GM21526 (cell line): ENCODE results near the gene TALDO1.

ENCODE experiments used
- ATAC-seq: cut with Tn5 transposase; IDR thresholded peaks from one replicate; pipeline ENCODE4 v1.9.1; 2021; ENCODE audit warnings: moderate library complexity; ENCODE audit not compliant: unreplicated experiment, low FRiP score

Gene TALDO1

DNA sequence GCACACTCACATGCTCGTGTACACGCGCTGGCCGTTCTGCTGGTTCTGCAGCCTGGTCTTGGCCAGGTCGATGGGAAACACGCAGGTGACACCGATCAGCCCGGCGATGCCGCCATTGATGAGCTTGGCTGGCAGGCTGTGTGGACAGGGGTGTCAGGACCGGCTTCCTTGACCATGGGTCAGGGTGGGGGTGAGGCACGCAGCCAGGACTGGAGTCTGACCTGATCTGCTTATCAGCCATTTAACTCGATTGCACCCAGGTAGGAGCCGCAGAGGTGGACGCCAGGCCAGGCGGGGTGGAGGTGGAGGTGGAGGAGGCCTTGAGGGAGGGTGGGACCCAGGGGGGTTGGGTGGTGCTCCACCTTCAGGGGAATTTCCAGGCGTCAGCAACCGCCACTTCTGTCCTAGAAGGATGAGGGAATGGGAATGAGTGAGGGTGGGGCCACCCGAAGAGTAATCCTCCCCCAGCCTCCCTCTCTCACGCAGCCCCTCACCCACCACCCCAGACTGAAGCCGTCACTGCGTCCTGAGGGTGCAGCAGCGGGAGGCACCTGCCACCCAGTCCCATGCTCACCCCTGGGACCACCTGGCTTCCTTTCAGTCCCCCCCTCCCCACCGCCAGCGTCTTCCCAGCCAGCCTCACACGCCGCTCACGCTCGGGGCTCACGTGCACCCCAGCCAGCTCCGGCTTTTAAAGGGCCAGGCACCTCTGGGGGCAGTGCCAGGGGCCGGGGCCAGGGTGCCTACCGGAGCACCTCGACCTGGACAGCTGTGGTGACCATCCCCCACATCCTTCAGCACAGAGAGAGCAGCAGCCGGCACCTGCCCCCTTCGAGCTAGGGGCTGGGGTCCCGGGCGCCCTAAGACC is 47.7 kb downstream of the TALDO1 start:
- ATAC-seq, result no peak

DNA sequence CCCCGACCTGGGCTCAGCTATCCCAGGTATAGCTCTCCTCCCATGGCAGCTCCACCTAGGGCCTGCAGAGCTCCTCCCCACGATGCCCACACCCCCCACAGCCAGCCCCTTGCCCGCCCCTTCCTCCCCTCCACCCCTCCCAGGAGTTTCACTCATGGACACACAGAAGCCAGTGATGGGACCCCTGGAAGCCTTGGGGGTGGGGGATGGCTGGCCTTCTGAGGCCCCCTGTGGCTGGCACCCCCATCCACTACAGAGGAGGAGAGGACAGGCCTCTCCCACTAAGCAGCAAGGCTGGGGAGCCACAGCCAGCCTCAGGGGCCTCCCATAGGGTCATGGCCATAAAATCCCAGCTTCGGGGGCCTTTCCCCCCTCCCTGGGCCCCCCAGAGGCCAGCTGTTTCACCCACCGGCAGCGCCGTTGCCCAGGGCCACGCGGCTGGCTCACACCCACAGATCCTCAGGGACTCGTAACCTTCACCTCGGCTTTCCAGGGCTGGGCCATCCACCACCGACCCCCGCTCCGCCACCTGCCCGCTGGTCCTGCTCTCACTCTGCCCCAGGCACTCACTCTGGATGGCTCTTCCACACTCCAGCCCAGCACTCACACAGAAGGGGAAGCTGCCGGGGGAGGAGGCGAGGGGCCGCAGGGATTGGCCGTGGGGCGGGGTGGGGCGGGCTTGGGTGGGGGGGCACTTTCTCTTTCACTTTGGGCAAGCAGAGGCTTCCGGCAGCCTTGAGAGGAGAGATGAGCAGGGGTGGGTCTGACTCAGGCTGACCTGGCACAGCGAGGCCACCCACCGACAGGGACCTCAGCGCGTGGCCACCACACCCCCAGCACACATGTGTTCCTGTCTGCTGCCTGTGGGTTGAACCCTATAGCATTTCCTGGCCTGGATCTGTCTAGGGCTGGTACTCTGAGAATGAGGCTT is 48.6 kb downstream of the TALDO1 start:
- ATAC-seq, result no peak

DNA sequence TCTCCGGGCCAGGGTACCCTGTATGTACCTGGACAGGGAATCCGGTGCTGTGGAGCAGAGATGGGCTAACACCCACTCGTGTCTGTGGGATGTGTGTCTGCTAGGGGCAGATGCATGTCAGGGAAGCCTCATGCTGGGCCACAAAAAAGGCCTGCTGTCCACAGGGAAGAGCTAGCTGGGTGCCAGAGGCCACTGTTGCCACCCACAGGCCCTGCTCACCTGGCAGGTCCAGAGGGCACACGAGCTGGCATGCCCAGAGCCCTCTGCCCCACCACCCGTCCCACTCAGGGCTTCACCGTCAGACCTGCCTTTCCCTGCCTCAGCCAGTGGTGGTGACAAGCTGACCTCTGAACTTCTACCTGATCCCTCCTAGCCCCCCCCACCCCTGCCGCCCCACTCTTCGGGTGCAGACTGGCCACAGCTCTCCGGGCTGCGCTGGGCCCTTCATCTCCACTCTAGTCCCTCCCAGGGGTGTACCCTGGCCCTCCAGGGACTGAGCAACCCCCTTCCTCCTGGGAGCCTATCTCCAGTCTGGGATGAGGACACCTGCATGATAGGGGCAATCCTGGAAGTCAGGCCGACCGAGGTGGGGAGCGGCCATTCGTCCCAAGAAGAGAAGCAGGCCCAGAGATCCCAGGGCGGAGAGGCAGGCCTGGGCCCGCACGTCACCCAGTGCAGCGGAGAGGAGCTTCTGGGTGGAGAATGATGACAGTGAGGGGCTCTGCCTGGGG is 49.5 kb downstream of the TALDO1 start:
- ATAC-seq, result no peak

DNA sequence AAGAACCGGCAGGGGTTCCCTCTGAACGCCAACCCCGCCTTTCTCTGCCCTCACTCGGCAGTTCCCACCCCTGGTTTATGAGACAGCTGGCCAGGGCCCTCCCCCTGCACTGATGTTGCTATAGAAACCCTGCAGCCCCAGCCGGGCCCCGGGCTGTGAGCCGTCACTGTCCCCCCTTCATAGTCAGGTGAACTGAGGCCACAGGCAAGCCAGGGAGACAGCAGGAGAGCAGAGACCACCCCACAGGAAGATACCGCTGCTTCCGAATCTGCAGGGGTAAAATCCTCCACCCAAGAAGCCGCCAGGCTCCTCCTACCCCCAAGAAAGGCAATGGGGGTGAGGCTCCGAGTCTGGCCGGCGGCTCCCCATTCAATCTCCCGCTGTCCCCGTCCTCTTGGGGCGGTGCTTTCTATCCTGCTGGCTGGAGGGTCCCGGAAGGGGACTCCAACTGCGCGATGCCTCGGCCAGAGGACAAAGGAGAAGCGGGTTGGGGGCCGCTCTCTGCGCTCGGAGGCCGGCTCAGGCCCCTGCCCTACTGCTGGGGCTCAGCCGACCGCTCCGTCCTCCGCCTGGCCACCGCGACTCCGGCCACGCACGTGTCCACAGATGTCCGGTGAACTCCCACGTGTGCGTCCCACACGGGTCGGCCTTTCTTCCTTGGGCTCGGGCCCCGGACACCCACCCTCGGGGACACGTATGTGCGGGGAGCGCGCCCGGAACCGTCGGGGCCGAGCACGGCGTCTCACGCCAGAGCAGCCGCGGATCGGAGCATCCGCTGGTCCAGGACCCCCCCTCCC is 50.2 kb downstream of the TALDO1 start:
- ATAC-seq, result peak; percentile 36

DNA sequence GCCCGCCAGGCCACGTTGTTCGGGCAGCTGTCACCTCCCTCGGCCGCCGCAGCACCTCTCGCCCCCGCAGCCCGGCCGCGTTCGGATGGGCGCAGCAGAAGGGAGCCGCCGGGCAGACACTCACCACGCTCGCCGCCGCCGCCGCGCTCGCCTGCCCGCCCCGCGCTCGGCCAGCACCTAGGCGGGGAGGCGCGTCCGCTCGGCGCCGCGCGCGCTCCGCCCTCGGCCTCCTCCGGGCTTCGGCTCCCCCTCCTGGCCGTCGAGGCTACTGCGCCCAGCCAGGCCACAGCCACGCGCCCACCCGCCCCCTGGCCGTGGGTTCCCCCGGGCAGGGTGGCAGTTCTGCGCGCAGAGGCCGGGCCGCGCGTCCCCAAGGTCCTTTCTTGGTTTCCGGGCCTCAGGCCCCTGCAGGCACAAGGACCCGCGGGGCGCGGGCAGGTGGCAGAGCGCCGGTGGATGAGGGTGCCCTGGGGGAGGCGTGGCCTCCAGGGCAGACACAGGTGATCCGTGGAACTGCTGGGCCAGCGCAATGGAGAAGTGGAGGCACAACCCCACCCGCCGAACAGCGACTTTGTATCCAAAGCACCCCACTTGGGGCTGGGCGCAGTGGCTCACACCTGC is 50.9 kb downstream of the TALDO1 start, which contains the start of gene SLC25A22:
Gene SLC25A22, minus strand, starts transcription at position 189 of the 621 bp plus-strand sequence. CDS start 3,275 bp downstream, outside the sequence.
- peak; percentile 55 for ATAC-seq

DNA sequence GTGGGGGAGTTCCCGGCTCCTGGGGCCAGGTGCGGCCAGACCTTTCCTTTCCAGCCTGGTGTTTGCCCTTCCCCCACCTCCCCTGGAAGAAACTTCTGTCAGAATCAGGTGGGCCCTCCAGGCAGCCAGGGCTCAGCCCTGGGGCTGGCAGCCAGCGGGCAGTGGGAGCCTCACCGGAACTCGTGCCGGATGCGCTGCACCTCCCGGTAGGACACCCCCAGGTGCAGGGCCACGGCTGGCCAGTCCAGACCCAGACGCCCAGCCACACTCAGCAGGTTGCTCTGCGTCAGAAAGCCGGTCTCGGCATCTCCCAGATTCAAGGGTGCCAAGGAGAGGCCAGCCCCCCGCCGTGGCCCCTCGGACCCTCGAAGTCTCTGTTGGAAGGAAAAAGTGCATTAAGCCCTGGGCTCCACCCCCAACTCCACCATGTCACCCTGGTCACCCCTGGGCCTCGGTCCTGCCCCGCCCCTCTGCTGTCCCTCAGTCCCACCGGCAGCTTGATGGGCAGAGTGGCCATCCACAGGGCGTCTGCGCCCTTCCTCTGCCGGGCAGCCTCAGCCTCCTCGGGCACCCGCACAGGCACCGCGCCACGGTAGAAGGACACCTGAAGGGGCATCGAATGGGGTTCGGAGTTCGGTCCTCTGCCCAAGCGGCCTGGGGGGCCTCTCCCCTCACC is 52.5 kb downstream of the TALDO1 start:
- ATAC-seq, result no peak

DNA sequence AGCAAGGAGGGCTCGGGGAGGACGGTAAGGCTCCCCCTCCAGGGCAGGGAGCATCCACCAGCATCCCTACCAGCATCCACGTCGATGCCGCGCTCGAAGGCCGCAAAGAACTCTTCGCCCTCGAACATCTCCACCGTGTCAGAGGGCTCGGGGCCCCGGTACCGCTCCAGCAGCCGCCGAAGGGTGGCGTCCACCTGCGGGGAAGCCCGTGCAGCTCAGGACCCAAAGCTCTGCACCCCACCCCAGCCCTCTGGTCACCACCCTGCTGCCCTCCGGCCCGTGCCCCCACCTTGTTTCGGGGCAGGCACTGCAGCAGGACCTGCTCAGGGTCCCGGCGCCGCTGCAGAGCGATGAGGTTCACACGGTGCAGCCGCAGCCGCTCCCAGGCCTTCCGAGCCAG is 53.2 kb downstream of the TALDO1 start:
- no peak for ATAC-seq

DNA sequence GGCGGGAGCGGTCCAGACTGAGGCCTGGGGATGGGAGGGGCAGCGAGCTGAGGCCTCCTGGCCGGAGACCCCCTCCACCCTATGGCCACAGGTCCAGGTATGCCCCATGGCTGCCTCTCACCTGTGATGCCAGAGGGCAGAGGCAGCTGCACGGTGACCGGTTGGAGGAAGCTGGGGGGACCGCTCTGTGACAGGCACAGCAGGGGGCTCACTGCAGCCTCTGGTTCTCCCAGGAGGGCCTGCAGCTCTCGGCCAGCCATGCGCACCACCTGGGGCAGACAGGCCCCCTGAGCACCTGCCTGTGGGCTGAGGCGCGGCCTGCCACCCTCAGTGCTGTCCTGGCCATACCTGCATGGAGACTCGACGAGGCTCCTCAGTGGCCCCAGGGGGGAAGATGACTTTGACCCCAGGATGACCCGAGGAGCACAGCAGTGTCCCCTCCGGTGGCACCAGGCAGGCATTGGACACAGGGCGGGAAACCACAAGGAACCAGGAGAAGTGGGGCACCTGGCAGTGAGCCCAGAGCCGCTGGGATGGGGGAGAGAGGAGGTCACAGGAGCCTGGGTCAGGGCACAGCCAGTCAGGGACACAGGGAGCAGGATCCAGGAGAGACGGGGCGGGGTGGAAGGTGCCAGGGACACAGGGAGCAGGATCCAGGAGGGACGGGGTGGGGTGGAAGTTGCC is 54.0 kb downstream of the TALDO1 start:
- ATAC-seq, result no peak

DNA sequence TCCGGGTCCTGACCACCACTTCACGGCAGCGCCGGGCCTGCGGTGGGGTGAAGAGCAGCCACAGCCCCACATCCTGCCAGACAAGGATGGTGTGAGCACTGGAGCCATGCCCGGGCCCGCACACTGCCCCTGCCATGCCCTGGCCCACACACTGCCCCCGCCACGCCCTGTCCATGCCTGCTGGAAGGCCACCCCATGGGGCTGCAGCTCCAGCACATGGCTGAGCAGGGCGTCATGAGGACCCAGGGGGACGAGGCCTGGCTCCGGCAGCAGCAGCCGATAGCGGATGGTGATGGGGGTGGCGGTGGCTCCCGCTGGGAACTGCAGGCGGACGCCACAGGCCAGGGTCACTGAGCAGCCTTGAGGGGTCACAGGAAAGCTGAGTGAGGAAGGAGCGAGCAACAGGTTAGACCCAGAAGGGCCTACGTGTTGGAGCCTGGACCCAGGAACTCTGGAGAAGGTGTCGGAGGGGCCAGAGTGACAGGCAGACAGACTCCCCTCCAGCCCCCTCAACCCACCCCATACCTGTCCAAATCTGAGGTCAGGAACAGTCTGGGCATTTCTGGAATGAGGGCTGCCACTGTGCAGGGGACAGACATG is 54.9 kb downstream of the TALDO1 start:
- no peak for ATAC-seq

DNA sequence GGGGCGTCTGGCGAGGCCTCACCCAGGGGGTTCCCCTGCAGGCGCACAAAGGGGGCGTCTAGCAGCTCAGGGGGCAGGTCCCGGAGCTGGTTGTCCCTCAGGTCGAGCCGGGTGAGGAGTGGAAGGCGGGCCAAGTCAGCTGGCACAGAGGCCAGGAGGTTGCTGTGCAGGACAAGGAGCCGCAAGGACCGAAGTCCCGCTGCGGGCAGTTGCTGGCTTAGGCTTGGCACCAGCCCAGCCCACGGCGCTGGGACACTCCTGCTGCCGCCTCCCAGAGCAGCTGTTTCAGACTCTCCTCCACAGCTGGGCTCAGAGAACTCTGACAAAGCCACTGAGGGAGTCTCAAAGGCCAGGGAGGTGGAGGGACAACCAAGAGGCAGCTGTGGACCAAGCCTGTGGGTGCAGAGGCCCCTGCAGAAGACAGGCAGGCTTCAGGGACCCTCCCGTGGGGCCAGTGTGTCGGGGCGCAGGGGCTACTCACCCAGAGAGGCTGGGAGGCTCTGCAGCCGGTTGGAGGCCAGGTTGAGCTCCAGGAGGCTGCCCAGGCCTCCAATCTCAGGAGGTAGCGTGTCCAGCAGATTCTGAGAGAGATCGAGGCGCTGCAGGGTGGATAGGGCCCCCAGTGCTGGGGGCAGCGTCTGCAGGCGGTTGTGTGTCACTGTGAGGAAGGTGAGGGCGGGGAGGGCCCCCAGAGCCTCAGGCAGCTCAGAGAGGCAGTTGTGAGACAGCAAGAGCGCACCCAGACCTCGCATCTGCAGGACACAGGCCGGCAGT is 55.6 kb downstream of the TALDO1 start:
- ATAC-seq, result no peak

DNA sequence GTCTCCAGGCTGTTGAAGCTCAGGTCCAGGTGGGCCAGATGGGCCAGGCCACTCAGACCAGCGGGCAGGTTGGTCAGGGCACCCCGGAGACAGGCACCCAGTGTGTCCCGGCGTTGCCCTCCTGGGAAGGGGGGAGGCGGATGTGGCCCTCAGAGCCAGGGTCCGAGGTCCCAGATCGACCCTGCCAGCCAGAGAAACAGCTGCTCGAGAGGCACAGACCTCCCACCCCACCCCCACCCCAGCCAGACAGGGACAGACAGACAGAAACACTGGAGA is 56.1 kb downstream of the TALDO1 start:
- ATAC-seq, result no peak

DNA sequence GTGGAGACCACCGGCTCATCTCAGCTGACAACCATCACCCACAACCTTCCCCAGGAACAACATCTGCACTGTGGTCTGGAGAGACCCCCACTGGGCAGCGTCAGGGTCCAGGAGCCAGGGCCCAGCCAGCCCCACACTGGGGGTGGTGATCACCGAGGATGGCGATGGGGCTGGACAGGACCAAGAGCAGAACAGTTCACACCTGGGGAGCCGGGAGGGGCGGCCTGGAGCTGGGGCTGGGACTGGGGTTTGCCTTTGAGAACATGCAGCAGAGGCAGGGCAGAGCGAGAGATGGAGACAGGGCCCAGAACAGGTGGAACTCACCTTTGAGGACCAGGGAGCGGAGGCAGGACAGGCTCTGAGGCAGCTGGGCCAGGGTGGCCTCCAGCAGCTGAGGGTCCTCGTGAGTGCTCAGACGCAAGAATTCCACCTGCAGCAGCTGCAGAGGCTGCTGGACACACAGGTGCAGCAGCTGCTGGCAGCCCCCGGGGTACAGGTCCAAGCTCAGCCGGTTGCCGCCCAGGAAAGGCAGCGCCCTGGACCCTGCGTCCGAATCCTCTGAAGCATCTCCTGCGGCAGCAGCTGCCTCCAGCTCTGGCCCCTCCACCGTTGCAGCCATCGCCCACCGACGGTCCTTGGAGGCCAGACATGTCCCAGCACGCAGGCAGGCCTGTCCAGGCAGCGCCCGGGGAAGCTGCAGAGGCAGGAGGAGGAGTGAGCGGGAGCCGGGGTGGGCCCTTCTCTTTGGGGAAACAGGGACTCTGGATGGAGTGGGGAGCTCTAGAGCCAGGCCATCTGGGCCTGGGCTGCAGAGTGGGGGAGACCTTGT is 56.7 kb downstream of the TALDO1 start:
- ATAC-seq, result no peak

DNA sequence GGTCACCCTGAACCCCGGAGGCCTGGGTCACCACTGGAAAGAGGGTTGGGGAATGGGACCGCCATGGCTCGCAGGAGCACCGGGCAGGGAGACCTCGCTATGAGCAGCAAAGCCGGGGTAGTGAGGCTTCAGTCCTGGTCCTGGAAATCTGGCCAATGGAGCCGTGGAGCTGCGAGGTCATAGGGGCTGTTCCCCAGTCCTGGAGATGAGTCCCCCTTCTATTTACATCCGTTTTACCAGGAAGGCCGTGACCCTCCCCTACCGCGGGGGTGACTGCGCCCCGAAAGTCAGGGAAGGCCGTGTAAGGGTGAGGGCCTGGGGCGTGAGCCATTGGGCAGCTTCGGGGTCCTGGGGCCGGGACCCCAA is 57.3 kb downstream of the TALDO1 start:
- ATAC-seq, result no peak

DNA sequence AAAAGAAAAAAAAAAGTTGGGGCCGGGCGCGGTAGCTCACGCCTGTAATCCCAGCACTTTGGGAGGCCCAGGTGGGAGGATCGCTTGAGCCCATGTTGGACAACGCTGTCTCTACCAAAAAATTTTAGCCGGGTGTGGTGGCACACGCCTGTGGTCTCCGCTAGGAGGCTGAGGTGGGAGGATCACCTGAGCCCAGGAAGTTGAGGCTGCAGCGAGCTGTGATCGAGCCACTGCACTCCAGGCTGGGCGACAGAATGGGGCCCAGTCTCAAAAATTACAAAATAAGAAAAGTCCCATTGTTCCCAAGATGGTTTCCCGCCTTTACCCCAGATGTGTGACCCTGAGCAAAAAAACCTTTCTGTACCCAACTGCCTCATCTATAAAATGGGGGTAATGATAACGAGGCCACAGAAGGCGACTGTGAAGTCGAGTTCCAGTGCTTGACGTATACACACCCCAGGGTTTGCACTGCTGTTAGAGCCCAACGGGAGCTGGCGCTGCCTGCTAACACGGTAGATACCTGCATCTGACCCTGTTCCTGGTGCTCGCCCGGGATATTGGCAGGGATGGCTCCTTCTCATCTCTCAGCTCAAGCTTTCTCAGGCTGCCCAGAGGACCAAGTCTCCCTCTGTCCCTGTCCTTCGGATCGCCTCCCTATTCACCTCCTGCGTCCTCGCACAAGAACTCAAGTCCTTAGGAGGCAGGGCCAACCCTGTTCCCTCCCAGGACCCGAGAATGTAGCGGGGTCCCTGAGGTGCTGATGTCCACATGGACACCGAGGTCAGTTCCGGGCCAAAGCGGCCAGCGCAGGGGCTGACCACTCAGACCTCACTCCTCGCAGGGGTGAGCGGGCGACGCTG is 61.4 kb downstream of the TALDO1 start:
- no peak for ATAC-seq

DNA sequence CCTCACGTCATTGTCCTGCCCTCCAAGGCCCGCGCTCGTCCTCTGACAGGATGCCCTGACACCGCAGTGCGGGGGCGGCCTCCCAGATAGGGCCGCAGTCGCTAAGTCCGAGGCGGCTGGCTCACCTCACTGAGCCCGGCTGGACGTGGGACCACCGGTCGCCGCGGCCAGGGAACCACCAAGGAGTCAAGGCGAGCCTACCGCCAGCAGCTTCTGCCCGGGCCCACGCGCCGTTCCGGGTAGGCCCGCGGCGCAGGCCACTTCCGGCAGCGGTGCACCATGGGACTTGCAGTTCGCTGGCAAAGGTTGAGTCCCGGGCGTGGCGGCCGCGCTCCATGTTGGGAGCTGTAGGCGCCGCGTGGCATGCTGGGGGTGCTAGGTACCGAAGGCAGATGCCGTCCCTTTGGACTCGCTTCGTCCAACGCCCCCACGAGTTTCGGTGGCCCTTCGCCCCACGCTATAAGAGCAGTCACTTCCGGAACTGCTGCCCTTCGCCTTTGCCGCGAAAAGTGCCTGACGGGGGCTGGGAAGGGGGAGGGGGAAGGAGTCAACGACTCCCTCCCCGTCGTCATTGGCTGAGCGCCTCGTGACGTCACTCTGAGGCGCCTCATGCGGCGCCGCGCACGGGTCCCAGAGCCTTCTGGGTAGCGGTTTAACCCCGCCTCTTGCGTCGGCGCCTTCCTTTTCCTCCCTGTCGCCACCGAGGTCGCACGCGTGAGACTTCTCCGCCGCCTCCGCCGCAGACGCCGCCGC is 62.2 kb downstream of the TALDO1 start, which contains the start of gene RPLP2:
Gene RPLP2, plus strand, starts transcription at position 681 of the 753 bp plus-strand sequence. CDS start 268 bp downstream, outside the sequence.
- peak; percentile 60 for ATAC-seq
